HUES6 (cell line): ENCODE data around the gene CGNL1.
A peak's percentile ranks its signal among the peaks of the same experiment; 100 is the strongest.

Experiments used
- H3K27ac ChIP-seq: 2 replicates; pipeline ENCODE4 v1.7.0; 2013; ENCODE audit warnings: low read depth, mild to moderate bottlenecking, low read length, inconsistent platforms
- H3K27me3 ChIP-seq: 2 replicates; pipeline ENCODE4 v1.6.1; 2013; ENCODE audit warnings: low read length; ENCODE audit not compliant: control insufficient read depth, insufficient read depth
- H3K36me3 ChIP-seq: 2 replicates; pipeline ENCODE4 v1.6.1; 2013; ENCODE audit warnings: low read length; ENCODE audit not compliant: control insufficient read depth, insufficient read depth
- H3K4me1 ChIP-seq: 2 replicates; pipeline ENCODE4 v1.6.1; 2013; ENCODE audit warnings: low read length; ENCODE audit not compliant: control insufficient read depth, insufficient read depth
- H3K4me3 ChIP-seq: 2 replicates; pipeline ENCODE4 v1.5.1; 2013; ENCODE audit warnings: low read depth, low read length
- H3K9ac ChIP-seq: one replicate; pipeline ENCODE4 v1.6.1; 2013; ENCODE audit warnings: mild to moderate bottlenecking, low read length
- H3K9me3 ChIP-seq: 2 replicates; pipeline ENCODE4 v1.6.1; 2013; ENCODE audit warnings: low read depth, low read length; ENCODE audit not compliant: control insufficient read depth, insufficient read depth

CGNL1 gene

DNA sequence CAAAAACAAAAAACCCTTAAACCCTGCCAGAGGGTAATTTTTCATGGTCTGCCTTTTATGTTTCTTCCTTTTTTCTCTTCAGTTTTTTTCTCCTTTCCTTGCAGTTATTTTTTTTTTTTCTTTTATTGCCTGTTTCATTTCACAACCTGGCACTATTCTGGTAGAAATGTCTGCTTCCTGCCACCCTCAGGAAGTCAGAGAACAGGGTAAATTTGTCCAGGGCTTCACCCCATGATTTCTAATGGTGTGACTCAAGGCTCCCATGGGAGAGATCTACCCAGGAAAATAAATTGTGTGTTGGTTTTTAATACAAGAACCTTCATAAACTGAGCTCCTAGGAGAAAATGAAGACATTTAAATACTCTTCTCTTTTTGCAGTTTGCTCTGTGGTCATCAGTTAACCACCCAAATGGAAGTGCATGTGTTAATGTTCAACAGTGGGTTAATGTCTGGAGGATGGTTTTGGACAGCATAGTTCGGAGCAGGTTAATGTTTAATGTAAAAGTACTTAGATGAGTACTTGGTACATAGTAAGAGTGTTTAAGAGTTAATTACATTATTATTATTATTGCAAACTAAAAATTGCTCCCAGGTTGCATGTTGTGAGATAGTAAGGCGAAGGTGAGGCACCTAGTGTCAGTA is 45.9 kb downstream of the CGNL1 start:
- Histone ChIP-seq H3K4me1 (peaks cover 28% of the 10 kb centered on the region), H3K36me3 (no peaks in the 10 kb centered on the region), H3K4me3 (no peak overlapping the region), H3K27ac (no peak overlapping the region), H3K27me3 (no peaks in the 10 kb centered on the region), H3K9ac (no peak overlapping the region), H3K9me3 (no peaks in the 10 kb centered on the region)

DNA sequence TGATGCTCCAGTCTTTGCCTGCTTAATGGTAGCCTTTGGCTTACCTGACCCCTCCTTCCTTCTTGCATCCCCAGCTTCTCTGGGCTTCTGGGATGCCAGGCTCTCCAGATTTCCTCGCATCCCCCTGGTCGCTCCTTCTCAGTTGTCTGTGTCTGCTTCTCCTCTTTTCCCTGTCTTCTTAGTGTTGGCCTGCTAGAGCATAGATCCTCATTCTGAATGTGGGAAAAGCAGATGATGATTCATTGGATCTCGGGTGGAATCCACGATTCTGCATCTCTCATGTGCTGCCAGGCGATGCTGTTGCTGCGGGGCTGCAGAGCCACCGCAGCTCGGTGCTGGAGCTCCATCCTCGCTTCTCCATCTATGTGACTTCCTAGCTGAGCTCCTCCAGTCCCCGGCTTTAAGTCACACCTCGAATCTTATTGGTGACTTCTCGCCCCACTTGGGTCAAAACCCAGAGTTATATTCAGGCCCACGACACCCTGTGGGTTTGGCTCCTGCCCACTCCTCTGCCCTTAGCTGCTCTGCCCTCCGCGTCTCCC is 47.4 kb downstream of the CGNL1 start:
- Histone ChIP-seq H3K27me3 (no peaks in the 10 kb centered on the region), H3K4me3 (no peak overlapping the region), H3K36me3 (no peaks in the 10 kb centered on the region), H3K27ac (no peak overlapping the region), H3K9ac (no peak overlapping the region), H3K9me3 (no peaks in the 10 kb centered on the region), H3K4me1 (peaks cover 41% of the 10 kb centered on the region)

DNA sequence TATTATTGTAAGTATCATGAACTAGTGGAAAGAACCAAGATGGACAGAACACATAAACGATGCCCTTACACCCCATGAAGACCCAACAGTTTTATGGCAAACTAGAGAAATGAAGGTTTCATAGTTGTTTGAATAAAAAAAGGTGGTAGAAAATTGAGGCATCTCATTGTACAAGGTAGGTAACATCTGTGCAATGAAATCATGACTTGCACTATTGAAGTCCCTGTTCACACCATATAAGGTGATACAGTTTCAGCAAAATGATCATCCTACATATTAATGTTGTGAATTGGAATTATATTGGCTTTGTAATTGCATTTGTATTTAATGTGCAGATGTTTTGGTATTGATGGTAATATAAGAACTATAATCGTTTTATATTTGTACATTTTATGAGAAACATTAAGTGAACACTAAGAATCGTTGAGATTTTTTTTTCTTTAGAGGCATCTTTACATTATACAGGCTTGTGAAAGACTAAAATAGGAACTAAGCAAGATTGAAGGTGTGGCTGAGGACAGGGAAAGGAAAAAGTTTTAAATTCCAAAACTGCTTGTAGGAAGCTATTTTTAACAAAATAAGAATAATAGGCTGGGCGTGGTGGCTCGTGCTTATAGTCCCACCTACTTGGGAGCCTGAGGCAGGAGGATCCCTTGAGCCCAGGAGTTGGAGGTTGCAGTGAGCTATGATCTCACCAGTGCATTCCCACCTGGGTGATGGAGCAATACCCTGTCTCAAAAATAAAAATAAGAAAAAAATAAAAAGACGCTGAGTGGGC is 48.5 kb downstream of the CGNL1 start:
- Histone ChIP-seq H3K9ac (no peak overlapping the region), H3K27me3 (no peaks in the 10 kb centered on the region), H3K4me1 (peaks cover 41% of the 10 kb centered on the region), H3K4me3 (no peak overlapping the region), H3K9me3 (no peaks in the 10 kb centered on the region), H3K36me3 (no peaks in the 10 kb centered on the region), H3K27ac (no peak overlapping the region)

DNA sequence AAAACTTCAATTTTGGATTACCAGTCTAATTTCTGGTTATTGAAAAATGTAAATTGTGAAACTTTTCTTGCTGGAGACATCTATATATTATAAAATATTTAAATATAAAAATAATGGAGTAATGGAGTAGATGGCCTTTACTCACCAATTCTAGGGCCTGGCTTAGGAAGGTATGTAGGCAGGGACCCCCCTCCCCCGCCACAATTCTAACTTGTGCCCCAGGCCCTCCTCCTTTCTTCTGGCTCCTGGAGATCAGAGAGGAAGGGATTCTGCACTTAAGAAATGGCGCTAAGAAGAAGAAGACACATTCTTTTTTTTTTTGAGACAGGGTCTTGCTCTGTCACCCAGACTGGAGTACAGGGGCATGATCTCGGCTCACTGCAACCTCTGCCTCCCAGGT is 49.5 kb downstream of the CGNL1 start:
- Histone ChIP-seq H3K4me3 (no peak overlapping the region), H3K27me3 (no peaks in the 10 kb centered on the region), H3K4me1 (peaks cover 43% of the 10 kb centered on the region), H3K36me3 (no peaks in the 10 kb centered on the region), H3K9ac (no peak overlapping the region), H3K9me3 (no peaks in the 10 kb centered on the region), H3K27ac (no peak overlapping the region)

DNA sequence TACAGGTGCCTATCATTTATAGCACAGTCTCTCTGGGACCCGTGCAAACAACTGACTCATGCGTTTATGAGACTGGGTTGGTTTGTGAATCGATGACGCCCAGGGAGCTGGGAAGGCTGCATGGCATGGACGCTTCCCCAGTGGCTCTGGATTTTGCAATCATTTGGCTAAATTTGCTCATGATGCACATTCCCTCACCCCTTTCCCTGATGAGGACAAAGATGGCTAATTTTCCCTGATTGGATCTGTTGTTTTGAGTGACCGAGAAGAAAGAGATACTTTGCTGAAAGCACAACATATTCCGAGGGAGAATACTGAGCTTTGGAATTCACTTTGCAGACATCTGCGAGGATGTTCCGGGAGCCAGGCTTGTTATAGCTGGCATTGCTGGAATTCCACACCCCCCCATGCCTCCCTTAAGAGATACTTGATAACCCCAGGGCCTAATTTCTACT is 51.1 kb downstream of the CGNL1 start:
- no peaks in the 10 kb centered on the region for H3K36me3 ChIP-seq
- H3K9me3 ChIP-seq: no peaks in the 10 kb centered on the region
- H3K9ac ChIP-seq: peak overlapping the region; percentile 69
- H3K27me3 ChIP-seq: no peaks in the 10 kb centered on the region
- H3K4me1 ChIP-seq: peaks cover 48% of the 10 kb centered on the region
- peak overlapping the region; percentile 23; the same call in 1 of the 2 replicates for H3K4me3 ChIP-seq
- H3K27ac ChIP-seq: peak overlapping the region; percentile 65; the same call in 1 of the 2 replicates

DNA sequence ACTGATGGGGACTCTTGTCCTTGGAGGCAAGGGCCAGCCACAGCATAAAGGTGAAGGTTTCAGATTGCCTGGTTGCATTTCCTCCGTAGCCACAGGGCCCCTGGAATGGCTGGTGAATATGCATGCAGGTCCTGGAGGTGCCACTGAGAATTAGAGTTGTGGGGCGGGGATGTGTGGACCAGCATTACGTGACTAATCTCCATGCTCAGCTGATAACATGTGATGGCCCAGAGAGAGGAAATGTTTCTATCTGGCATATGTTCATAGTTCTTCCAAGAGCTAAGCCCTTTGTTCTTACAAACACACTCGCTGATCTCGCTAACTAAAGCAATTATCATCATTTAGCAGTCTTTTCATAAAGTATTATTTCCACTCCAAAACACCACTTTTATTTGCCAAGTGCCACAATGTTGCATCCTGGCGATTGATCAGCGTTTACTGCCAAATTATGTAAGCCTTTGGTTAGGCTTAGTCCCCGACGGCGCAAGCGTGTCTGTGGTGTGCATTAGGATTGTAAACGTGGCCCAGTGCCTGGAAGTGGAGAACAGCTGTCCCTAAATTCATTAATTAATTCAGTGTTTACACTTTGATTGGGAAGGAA is 55.9 kb downstream of the CGNL1 start:
- peak overlapping the region; percentile 48; the same call in 1 of the 2 replicates for H3K27ac ChIP-seq
- H3K9me3 ChIP-seq: no peaks in the 10 kb centered on the region
- H3K36me3 ChIP-seq: no peaks in the 10 kb centered on the region
- no peaks in the 10 kb centered on the region for H3K27me3 ChIP-seq
- peak overlapping the region; percentile 17 for H3K9ac ChIP-seq
- H3K4me3 ChIP-seq: no peak overlapping the region
- H3K4me1 ChIP-seq: peaks cover 41% of the 10 kb centered on the region

DNA sequence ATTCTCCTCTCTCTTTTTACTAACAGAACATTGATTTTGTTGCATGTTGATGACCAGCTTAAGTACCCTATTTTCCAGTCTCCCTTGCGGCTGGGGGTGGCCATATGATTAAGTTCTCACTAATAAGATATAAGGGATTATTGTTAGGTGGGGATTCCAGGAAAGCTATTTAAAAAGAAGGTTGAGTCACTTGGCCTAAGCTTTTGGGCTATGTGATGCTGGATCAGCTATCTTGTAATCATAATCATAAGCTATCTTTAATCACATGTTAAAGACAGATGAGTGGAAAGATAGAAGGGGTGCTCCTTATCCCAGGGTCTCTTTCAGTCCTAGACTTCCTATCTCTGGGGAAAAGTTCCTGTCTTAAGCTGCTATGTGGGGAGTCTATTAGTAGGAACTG is 59.9 kb downstream of the CGNL1 start:
- no peak overlapping the region for H3K27ac ChIP-seq
- H3K9ac ChIP-seq: no peak overlapping the region
- H3K4me3 ChIP-seq: no peak overlapping the region
- no peaks in the 10 kb centered on the region for H3K9me3 ChIP-seq
- no peaks in the 10 kb centered on the region for H3K27me3 ChIP-seq
- H3K4me1 ChIP-seq: peaks cover 36% of the 10 kb centered on the region
- peaks cover 17% of the 10 kb centered on the region for H3K36me3 ChIP-seq

DNA sequence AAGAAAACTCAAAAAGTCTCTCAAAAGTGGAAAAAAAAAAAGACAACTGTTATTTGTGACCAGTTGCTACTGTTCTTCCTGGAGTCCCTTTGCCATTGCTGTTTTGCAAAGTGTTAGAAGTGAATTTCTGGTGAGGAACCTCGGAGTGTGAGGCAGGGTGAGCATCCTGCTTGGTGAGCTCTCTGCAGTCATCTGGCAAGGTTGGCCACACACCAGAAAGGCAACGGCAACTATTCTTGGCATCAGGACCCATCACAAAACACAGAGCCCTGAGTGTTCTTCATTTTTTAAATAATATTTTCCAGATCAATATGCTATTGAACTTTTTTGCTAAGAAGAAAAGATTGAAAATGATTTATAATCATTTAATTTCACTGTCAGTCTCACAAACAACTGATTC is 60.7 kb downstream of the CGNL1 start:
- Histone ChIP-seq H3K9ac (no peak overlapping the region), H3K27ac (no peak overlapping the region), H3K9me3 (no peaks in the 10 kb centered on the region), H3K4me3 (no peak overlapping the region), H3K27me3 (no peaks in the 10 kb centered on the region), H3K4me1 (peaks cover 28% of the 10 kb centered on the region), H3K36me3 (peaks cover 21% of the 10 kb centered on the region)

DNA sequence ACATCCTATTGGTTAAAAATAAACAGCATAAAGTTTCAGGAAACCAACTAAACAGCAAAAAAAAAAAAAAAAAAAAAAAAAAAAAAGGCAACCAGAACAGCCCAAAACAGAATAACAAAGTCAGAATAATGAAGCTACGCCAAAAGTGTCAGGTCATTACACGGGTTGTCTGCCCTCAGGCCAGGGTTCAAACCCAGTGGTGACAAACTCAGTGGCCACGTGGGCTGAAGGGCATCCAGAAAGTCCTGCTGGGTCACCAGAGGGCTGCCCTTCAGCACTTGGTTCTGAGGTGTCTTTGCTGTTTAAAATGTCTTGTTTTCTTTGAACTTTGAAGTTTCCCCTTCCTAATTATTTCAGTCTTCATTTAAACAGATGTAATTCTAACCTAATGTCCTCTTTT is 61.3 kb downstream of the CGNL1 start:
- no peak overlapping the region for H3K9ac ChIP-seq
- no peak overlapping the region for H3K27ac ChIP-seq
- H3K9me3 ChIP-seq: no peaks in the 10 kb centered on the region
- no peaks in the 10 kb centered on the region for H3K27me3 ChIP-seq
- peaks cover 22% of the 10 kb centered on the region for H3K4me1 ChIP-seq
- no peak overlapping the region for H3K4me3 ChIP-seq
- peaks cover 26% of the 10 kb centered on the region for H3K36me3 ChIP-seq

DNA sequence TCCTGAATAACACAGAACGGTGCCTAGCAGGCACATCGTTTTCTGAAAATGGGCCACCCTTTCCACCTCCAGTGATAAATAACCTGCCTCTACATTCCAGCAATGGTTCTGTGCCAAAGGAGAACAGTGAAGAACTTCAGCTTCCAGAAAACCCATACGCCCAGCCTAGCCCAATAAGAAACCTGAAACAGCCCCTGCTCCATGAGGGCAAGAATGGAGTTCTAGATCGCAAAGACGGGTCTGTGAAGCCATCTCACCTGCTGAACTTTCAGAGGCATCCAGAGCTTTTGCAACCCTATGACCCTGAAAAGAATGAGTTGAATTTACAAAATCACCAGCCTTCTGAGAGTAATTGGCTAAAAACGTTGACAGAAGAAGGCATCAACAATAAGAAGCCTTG is 61.9 kb downstream of the CGNL1 start:
- H3K4me1 ChIP-seq: peaks cover 20% of the 10 kb centered on the region
- H3K36me3 ChIP-seq: peaks cover 32% of the 10 kb centered on the region
- no peaks in the 10 kb centered on the region for H3K27me3 ChIP-seq
- H3K9me3 ChIP-seq: no peaks in the 10 kb centered on the region
- no peak overlapping the region for H3K9ac ChIP-seq
- H3K27ac ChIP-seq: no peak overlapping the region
- H3K4me3 ChIP-seq: no peak overlapping the region
